T-helper 2 cell treated with Interferon-gamma antibody and Interleukin-4, amounts not matched to agents 100 ng/mL and 5 ng/mL, for 36 hours (primary cell): ENCODE results near the gene WDR41. TPM values are rescaled to one million over a fixed set of nuclear protein-coding genes. Genes with fewer than 3 reads are reported as not detected.
"Not testable (repeated sequence)": the region's sequence is repeated elsewhere in the genome, so short reads cannot be mapped to it uniquely, and the experiment has no call there.

ENCODE experiments used
- intact Hi-C: fragments of 100-400 bp; cut with micrococcal nuclease; formaldehyde crosslinking; loops from one replicate; pipeline ENCODE4 v1.15.1; 2023
- total RNA-seq: library from RNA; stranded (reverse); gene quantifications from 2 replicates; pipeline ENCODE4 v1.2.3, GENCODE V29; 2022

Gene WDR41
- total RNA-seq: 45.4 and 51.9 TPM in 2 replicates

- intact Hi-C loops: loop anchor here (1.0 to 10.0 kb wide), 9 partner anchors 113 to 868 kb away; partner anchors contain the start of genes AGGF1, AP3B1, SCAMP1 and ZBED3
Observed at GRCh38 chr5:77491783-77492652, at the start of gene WDR41. WDR41 (minus strand) TSS chr5:77492316; CDS start chr5:77492220, 96 bp downstream.

- intact Hi-C loops: no loop called here
Observed at GRCh38 chr5:77531297-77531696, 39.2 kb upstream of the WDR41 start.

- intact Hi-C loops: no loop called here
Observed at GRCh38 chr5:77518304-77518703, 26.2 kb upstream of the WDR41 start.

- intact Hi-C loops: no loop called here
Observed at GRCh38 chr5:77514457-77514856, 22.3 kb upstream of the WDR41 start.

GRCh38 chr5:77513321-77513720 lies 21.2 kb upstream of the WDR41 start:
- intact Hi-C loops: no loop called here

- intact Hi-C loops: not testable (repeated sequence)
Observed at GRCh38 chr5:77501132-77501531, 9.0 kb upstream of the WDR41 start.

GRCh38 chr5:77499973-77500372 lies 7.9 kb upstream of the WDR41 start:
- intact Hi-C loops: loop anchor here (10.0 kb wide), 2 partner anchors 275 to 415 kb away; partner anchors contain the start of gene ZBED3

- intact Hi-C loops: loop anchor here (10.0 kb wide), 2 partner anchors 275 to 415 kb away; partner anchors contain the start of gene ZBED3
Observed at GRCh38 chr5:77499441-77499840, 7.3 kb upstream of the WDR41 start.

GRCh38 chr5:77498952-77499351 lies 6.8 kb upstream of the WDR41 start:
- intact Hi-C loops: loop anchor here (10.0 kb wide), 2 partner anchors 274 to 414 kb away; partner anchors contain the start of gene ZBED3

- intact Hi-C loops: loop anchor here (10.0 kb wide), 2 partner anchors 270 to 410 kb away; partner anchors contain the start of gene ZBED3
Observed at GRCh38 chr5:77494935-77495334, 2.8 kb upstream of the WDR41 start.

GRCh38 chr5:77492653-77493000 lies 511 bp upstream of the WDR41 start:
- intact Hi-C loops: loop anchor here (1.0 to 10.0 kb wide), 7 partner anchors 113 to 868 kb away; partner anchors contain the start of genes AGGF1, SCAMP1 and ZBED3

GRCh38 chr5:77490741-77491344 lies 1.3 kb downstream of the WDR41 start:
- intact Hi-C loops: loop anchor here (1.0 to 10.0 kb wide), 4 partner anchors 266 to 803 kb away; partner anchors contain the start of genes AP3B1 and ZBED3

- intact Hi-C loops: no loop called here
Observed at GRCh38 chr5:77486344-77486962, 5.7 kb downstream of the WDR41 start.

- intact Hi-C loops: no loop called here
Observed at GRCh38 chr5:77483682-77484081, 8.4 kb downstream of the WDR41 start.

GRCh38 chr5:77475041-77475440 lies 17.1 kb downstream of the WDR41 start:
- intact Hi-C loops: not testable (repeated sequence)

- intact Hi-C loops: not testable (repeated sequence)
Observed at GRCh38 chr5:77468875-77469274, 23.2 kb downstream of the WDR41 start.

GRCh38 chr5:77463905-77464304 lies 28.2 kb downstream of the WDR41 start:
- intact Hi-C loops: no loop called here

GRCh38 chr5:77461287-77461686 lies 30.8 kb downstream of the WDR41 start:
- intact Hi-C loops: no loop called here

- intact Hi-C loops: no loop called here
Observed at GRCh38 chr5:77454123-77454522, 38.0 kb downstream of the WDR41 start.

- intact Hi-C loops: no loop called here
Observed at GRCh38 chr5:77452351-77452750, 39.8 kb downstream of the WDR41 start.

GRCh38 chr5:77449981-77450380 lies 42.1 kb downstream of the WDR41 start:
- intact Hi-C loops: no loop called here

- intact Hi-C loops: no loop called here
Observed at GRCh38 chr5:77449277-77449676, 42.8 kb downstream of the WDR41 start.
